ENCODE measurements around the gene SLC38A6.

- no peak for TF ChIP-seq TOX (CRISPR knock-in tag; IDR thresholded peaks at IDR 0.05; ENCODE audit: borderline replicate concordance)
- TF ChIP-seq CSDC2 (CRISPR knock-in tag; IDR thresholded peaks at IDR 0.05), result no peak
- TF ChIP-seq PATZ1 (CRISPR knock-in tag; IDR thresholded peaks at IDR 0.05; ENCODE audit: borderline replicate concordance), result no peak
- TF ChIP-seq CREB5 (CRISPR knock-in tag; IDR thresholded peaks at IDR 0.05; ENCODE audit: low read depth), result no peak
- TF ChIP-seq GLIS3 (CRISPR knock-in tag; IDR thresholded peaks at IDR 0.05), result no peak
- TF ChIP-seq ESRRG (CRISPR knock-in tag; IDR thresholded peaks at IDR 0.05), result no peak
- no peak for TF ChIP-seq PPARA (CRISPR knock-in tag; IDR thresholded peaks at IDR 0.05; ENCODE audit: borderline replicate concordance)
- no peak for TF ChIP-seq ZNF70 (CRISPR knock-in tag; IDR thresholded peaks at IDR 0.05)
- TF ChIP-seq ZC3H10 (CRISPR knock-in tag; IDR thresholded peaks at IDR 0.05), result no peak
- TF ChIP-seq CSRNP3 (CRISPR knock-in tag; IDR thresholded peaks at IDR 0.05), result no peak
- TF ChIP-seq BACH2 (CRISPR knock-in tag; IDR thresholded peaks at IDR 0.05; ENCODE audit: borderline replicate concordance), result no peak
Observed at GRCh38 chr14:60989599-60989998, 8.6 kb downstream of the SLC38A6 start.

All from SK-N-SH treated with all-trans-retinoic acid at 6 μM for 48 hours (cell line).